ENCODE data around the gene ASCL5. TPM values are rescaled to one million over a fixed set of nuclear protein-coding genes. Genes with fewer than 3 reads are reported as not detected.

Gene ASCL5
- total and polyA plus RNA-seq, 2 experiments from 2014 or later, result not detected

DNA sequence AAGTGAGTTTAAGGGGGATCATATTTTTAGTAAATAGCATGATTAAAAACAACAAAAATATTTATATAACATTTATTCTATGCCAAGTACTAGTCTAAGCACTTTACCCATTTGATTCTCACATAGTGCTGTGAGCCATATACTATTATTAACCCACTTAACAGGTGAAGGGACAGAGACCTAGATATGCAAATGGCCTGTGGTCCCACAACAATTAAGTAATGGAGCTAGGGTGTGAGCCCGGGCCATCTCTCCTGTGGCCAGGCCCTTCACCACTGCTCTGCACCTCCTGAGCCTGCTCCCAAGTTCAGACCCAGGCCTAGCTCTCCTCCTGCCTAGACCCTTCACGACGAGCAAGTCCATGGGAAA lies 537 bp downstream of the ASCL5 start:
- Histone ChIP-seq H3K27ac (no peak overlapping the region), H3K27me3 (peaks cover 10% of the 10 kb centered on the region), H2AFZ (no peak overlapping the region), H3K4me3 (no peak overlapping the region), H3K4me1 (ENCODE audit: insufficient read depth) (no peaks in the 10 kb centered on the region), H3K4me2 (no peak overlapping the region), H3K9me3 (ENCODE audit: low read depth) (no peaks in the 10 kb centered on the region), H3K9me2 (replicated peaks; ENCODE audit: insufficient read depth) (no peaks in the 10 kb centered on the region), H4K20me1 (ENCODE audit: insufficient read depth, poor library complexity, severe bottlenecking) (no peaks in the 10 kb centered on the region), H3K36me3 (replicated peaks; ENCODE audit: insufficient read depth, low read depth) (no peaks in the 10 kb centered on the region), H3K79me2 (no peaks in the 10 kb centered on the region)
- 61% methylated on average over 3 of the region's 3 CpGs for WGBS (ENCODE audit: low lambda C conversion rate, missing lambda C conversion rate)
- TF ChIP-seq, protein P1, sequence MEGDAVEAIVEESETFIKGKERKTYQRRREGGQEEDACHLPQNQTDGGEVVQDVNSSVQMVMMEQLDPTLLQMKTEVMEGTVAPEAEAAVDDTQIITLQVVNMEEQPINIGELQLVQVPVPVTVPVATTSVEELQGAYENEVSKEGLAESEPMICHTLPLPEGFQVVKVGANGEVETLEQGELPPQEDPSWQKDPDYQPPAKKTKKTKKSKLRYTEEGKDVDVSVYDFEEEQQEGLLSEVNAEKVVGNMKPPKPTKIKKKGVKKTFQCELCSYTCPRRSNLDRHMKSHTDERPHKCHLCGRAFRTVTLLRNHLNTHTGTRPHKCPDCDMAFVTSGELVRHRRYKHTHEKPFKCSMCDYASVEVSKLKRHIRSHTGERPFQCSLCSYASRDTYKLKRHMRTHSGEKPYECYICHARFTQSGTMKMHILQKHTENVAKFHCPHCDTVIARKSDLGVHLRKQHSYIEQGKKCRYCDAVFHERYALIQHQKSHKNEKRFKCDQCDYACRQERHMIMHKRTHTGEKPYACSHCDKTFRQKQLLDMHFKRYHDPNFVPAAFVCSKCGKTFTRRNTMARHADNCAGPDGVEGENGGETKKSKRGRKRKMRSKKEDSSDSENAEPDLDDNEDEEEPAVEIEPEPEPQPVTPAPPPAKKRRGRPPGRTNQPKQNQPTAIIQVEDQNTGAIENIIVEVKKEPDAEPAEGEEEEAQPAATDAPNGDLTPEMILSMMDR (IDR thresholded peaks at IDR 0.05; ENCODE audit: poor library complexity), result no peak
- TF ChIP-seq EZH2 (IDR thresholded peaks at IDR 0.05; ENCODE audit: borderline replicate concordance) (no peak), EZH2phosphoT487 (IDR thresholded peaks at IDR 0.05; ENCODE audit: low read depth, severe bottlenecking, unreplicated experiment) (no peak)
- no peak for DNase-seq (ENCODE audit: low spot score)

GRCh38 chr1:201125800-201126199 lies 1.2 kb downstream of the ASCL5 start:
- DNase-seq (ENCODE audit: low spot score), result no peak
- Histone ChIP-seq H3K36me3 (replicated peaks; ENCODE audit: insufficient read depth, low read depth) (no peaks in the 10 kb centered on the region), H3K79me2 (no peaks in the 10 kb centered on the region), H3K27me3 (peaks cover 14% of the 10 kb centered on the region), H4K20me1 (ENCODE audit: insufficient read depth, poor library complexity, severe bottlenecking) (no peaks in the 10 kb centered on the region), H3K4me2 (no peak overlapping the region), H2AFZ (no peak overlapping the region), H3K27ac (no peak overlapping the region), H3K4me3 (no peak overlapping the region), H3K4me1 (ENCODE audit: insufficient read depth) (no peaks in the 10 kb centered on the region), H3K9me2 (replicated peaks; ENCODE audit: insufficient read depth) (no peaks in the 10 kb centered on the region), H3K9me3 (ENCODE audit: low read depth) (no peaks in the 10 kb centered on the region)
- 78% methylated on average over 7 of the region's 7 CpGs for WGBS (ENCODE audit: low lambda C conversion rate, missing lambda C conversion rate)
- TF ChIP-seq EZH2 (IDR thresholded peaks at IDR 0.05; ENCODE audit: borderline replicate concordance) (no peak), EZH2phosphoT487 (IDR thresholded peaks at IDR 0.05; ENCODE audit: low read depth, severe bottlenecking, unreplicated experiment) (no peak)
- TF ChIP-seq, protein P1 (IDR thresholded peaks at IDR 0.05; ENCODE audit: poor library complexity), result no peak

DNA sequence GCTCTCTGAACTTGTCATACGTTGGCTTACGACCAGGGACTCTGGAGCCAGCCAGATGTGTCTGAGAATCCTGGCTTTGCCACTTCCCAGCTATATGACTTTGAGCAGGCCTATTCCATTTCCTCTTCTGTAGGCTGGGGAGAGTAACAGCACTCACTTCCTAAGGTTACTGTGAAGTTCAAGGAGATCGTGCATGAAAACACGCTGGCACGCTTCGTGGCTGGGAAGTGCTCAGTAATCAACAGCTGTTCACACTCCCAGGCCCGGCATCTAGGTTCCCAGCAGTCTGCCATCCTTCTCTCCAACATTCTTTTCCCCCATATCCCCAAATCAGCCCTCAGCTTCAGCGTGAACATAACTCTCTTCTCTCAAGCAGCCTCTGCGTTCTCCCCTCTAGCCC lies 2.0 kb downstream of the ASCL5 start:
- Histone ChIP-seq H3K4me3 (no peak overlapping the region), H3K4me2 (no peak overlapping the region), H3K27me3 (peaks cover 22% of the 10 kb centered on the region), H2AFZ (no peak overlapping the region), H4K20me1 (ENCODE audit: insufficient read depth, poor library complexity, severe bottlenecking) (no peaks in the 10 kb centered on the region), H3K36me3 (replicated peaks; ENCODE audit: insufficient read depth, low read depth) (no peaks in the 10 kb centered on the region), H3K27ac (no peak overlapping the region), H3K79me2 (no peaks in the 10 kb centered on the region), H3K4me1 (ENCODE audit: insufficient read depth) (no peaks in the 10 kb centered on the region), H3K9me3 (ENCODE audit: low read depth) (no peaks in the 10 kb centered on the region), H3K9me2 (replicated peaks; ENCODE audit: insufficient read depth) (no peaks in the 10 kb centered on the region)
- DNase-seq (ENCODE audit: low spot score), result no peak
- WGBS (ENCODE audit: low lambda C conversion rate, missing lambda C conversion rate), result 81% methylated on average over 9 of the region's 9 CpGs
- no peak for TF ChIP-seq EZH2phosphoT487 (IDR thresholded peaks at IDR 0.05; ENCODE audit: low read depth, severe bottlenecking, unreplicated experiment)
- no peak for TF ChIP-seq EZH2 (IDR thresholded peaks at IDR 0.05; ENCODE audit: borderline replicate concordance)
- TF ChIP-seq, protein P1 (IDR thresholded peaks at IDR 0.05; ENCODE audit: poor library complexity), result no peak

DNA sequence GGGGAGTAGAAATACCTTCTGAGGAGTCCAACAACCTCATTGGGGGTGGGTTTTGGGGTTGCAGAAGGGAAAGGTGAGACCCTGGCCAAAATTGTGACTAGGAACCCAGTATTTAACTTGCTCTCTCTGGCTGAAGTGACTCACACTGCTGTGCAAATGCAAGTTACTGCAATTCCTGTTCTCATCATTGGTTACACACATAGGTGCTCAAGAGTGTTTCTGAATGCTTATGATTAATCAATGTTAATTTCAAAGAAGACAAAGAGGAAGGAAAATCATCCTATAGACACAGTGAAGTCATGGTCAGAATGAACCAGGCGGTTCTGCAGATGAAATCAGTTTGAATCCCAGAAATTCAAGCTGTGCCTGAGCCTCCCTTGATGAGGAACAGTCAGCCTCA lies 3.1 kb downstream of the ASCL5 start:
- 100% methylated on average over 1 of the region's 1 CpG for WGBS (ENCODE audit: low lambda C conversion rate, missing lambda C conversion rate)
- TF ChIP-seq EZH2phosphoT487 (IDR thresholded peaks at IDR 0.05; ENCODE audit: low read depth, severe bottlenecking, unreplicated experiment) (no peak), EZH2 (IDR thresholded peaks at IDR 0.05; ENCODE audit: borderline replicate concordance) (no peak)
- TF ChIP-seq, protein P1 (IDR thresholded peaks at IDR 0.05; ENCODE audit: poor library complexity), result no peak
- no peak overlapping the region for H3K27ac ChIP-seq

More for the DNA sequence above, 3.1 kb downstream of the ASCL5 start:
- H3K36me3 ChIP-seq (replicated peaks; ENCODE audit: insufficient read depth, low read depth), result no peaks in the 10 kb centered on the region
- no peak for DNase-seq (ENCODE audit: low spot score)
- H2AFZ ChIP-seq, result no peak overlapping the region
- no peaks in the 10 kb centered on the region for H3K79me2 ChIP-seq
- no peaks in the 10 kb centered on the region for H3K4me1 ChIP-seq (ENCODE audit: insufficient read depth)
- H3K9me2 ChIP-seq (replicated peaks; ENCODE audit: insufficient read depth), result no peaks in the 10 kb centered on the region
- H3K27me3 ChIP-seq, result peaks cover 29% of the 10 kb centered on the region
- H4K20me1 ChIP-seq (ENCODE audit: insufficient read depth, poor library complexity, severe bottlenecking), result no peaks in the 10 kb centered on the region
- H3K4me2 ChIP-seq, result no peak overlapping the region
- no peak overlapping the region for H3K4me3 ChIP-seq
- no peaks in the 10 kb centered on the region for H3K9me3 ChIP-seq (ENCODE audit: low read depth)
